H1 (cell line): ENCODE results near the gene ELMO2. TPM values are rescaled to one million over a fixed set of nuclear protein-coding genes. Genes with fewer than 3 reads are reported as not detected.

ENCODE experiments used
- ASH2L ChIP-seq: fragments of 200-600, 300-600 bp; sonication (generic); IDR thresholded peaks from one replicate; pipeline ENCODE4 v1.7.1; 2017; ENCODE audit warnings: low read length
- BACH1 ChIP-seq: IDR thresholded peaks from 2 replicates; pipeline ENCODE4 v1.6.1; 2012; ENCODE audit warnings: low read length, improper control_type of control experiment
- BCL11A ChIP-seq, 2 experiments: IDR thresholded peaks; one replicate each; pipeline ENCODE4 v1.6.1; 2011; ENCODE audit warnings: low read depth in 2 of 2, low read length in 2 of 2, mild to moderate bottlenecking in 2 of 2
- CBX8 ChIP-seq: fragments of 300-800, 300-1000 bp; sonication (generic); IDR thresholded peaks from 2 replicates; pipeline ENCODE4 v1.7.1; 2016; ENCODE audit warnings: low read depth, low read length, borderline replicate concordance
- CHD1 ChIP-seq: IDR thresholded peaks from 2 replicates; pipeline ENCODE4 v1.6.1; 2012; ENCODE audit warnings: low read depth, low read length, improper control_type of control experiment
- CREB1 ChIP-seq: IDR thresholded peaks from 2 replicates; pipeline ENCODE4 v1.6.1; 2012; ENCODE audit warnings: inconsistent platforms
- CTBP2 ChIP-seq: IDR thresholded peaks from 2 replicates; pipeline ENCODE4 v1.7.0; 2011; ENCODE audit warnings: borderline replicate concordance, mild to moderate bottlenecking, moderate library complexity, mixed read lengths, low read length; ENCODE audit not compliant: insufficient read depth, insufficient read length
- GTF2F1 ChIP-seq: IDR thresholded peaks from 2 replicates; pipeline ENCODE4 v1.6.1; 2012; ENCODE audit warnings: low read depth, low read length, improper control_type of control experiment, borderline replicate concordance
- HDAC2 ChIP-seq, 2 experiments: fragments of 300-600 bp in 1 of 2; sonication (generic) in 1 of 2; IDR thresholded peaks; 2 replicates each; pipeline ENCODE4 v1.6.1; 2011 to 2012; ENCODE audit warnings: low read depth in 2 of 2, low read length in 2 of 2, mild to moderate bottlenecking in 2 of 2, moderate library complexity in 2 of 2, borderline replicate concordance in 1 of 2, inconsistent platforms in 1 of 2
- MAX ChIP-seq: IDR thresholded peaks from 2 replicates; pipeline ENCODE4 v1.6.1; 2012; ENCODE audit warnings: inconsistent platforms
- POLR2AphosphoS5 ChIP-seq: IDR thresholded peaks from 2 replicates; pipeline ENCODE4 v1.6.1; 2011; ENCODE audit warnings: low read depth, low read length
- RAD21 ChIP-seq, 2 experiments: IDR thresholded peaks in 1 of 2; conservative IDR thresholded peaks in 1 of 2; 2 replicates each; pipeline ENCODE4 v1.6.1; 2011; ENCODE audit warnings: low read depth in 2 of 2, low read length in 2 of 2, improper control_type of control experiment in 1 of 2, inconsistent platforms in 1 of 2, mild to moderate bottlenecking in 1 of 2, moderate library complexity in 1 of 2
- RFX5 ChIP-seq: IDR thresholded peaks from 2 replicates; pipeline ENCODE4 v1.6.1; 2011; ENCODE audit warnings: low read depth, low read length, improper control_type of control experiment, borderline replicate concordance
- SIRT6 ChIP-seq: IDR thresholded peaks from one replicate; pipeline ENCODE4 v1.7.1; 2012; ENCODE audit warnings: low read length, inconsistent platforms
- SIX5 ChIP-seq: IDR thresholded peaks from 2 replicates; pipeline ENCODE4 v1.6.1; 2011; ENCODE audit warnings: mild to moderate bottlenecking, low read depth, low read length
- SP1 ChIP-seq: IDR thresholded peaks from 2 replicates; pipeline ENCODE4 v1.6.1; 2011; ENCODE audit warnings: low read depth, low read length
- SP2 ChIP-seq: IDR thresholded peaks from 2 replicates; pipeline ENCODE4 v1.6.1; 2012; ENCODE audit warnings: mild to moderate bottlenecking, low read length, inconsistent platforms
- SP4 ChIP-seq: IDR thresholded peaks from 2 replicates; pipeline ENCODE4 v1.6.1; 2012; ENCODE audit warnings: low read length, inconsistent platforms
- SRF ChIP-seq: IDR thresholded peaks from 2 replicates; pipeline ENCODE4 v1.6.1; 2011; ENCODE audit warnings: mild to moderate bottlenecking, low read depth, low read length, moderate library complexity
- TAF7 ChIP-seq: optimal IDR thresholded peaks from 2 replicates; pipeline ENCODE3; 2011; ENCODE audit warnings: low read depth, mild to moderate bottlenecking, inconsistent platforms, low read length, moderate library complexity, borderline replicate concordance
- TCF12 ChIP-seq: IDR thresholded peaks from 2 replicates; pipeline ENCODE4 v1.6.1; 2011; ENCODE audit warnings: low read depth, mild to moderate bottlenecking, low read length
- TEAD4 ChIP-seq: IDR thresholded peaks from 2 replicates; pipeline ENCODE4 v1.6.1; 2012; ENCODE audit warnings: low read depth, low read length, inconsistent platforms, mixed read lengths
- USF2 ChIP-seq: IDR thresholded peaks from 2 replicates; pipeline ENCODE4 v1.6.1; 2011; ENCODE audit warnings: low read length, improper control_type of control experiment
- ZNF274 ChIP-seq: IDR thresholded peaks from 2 replicates; pipeline ENCODE4 v1.7.0; 2012; ENCODE audit warnings: low read length, borderline replicate concordance; ENCODE audit errors: extremely low read depth
- polyA plus RNA-seq, 7 experiments: library from polyadenylated mRNA; depleted of rRNA in 3 of 7; stranded (reverse) in 5 of 7; unstranded in 2 of 7; fragments of >200 nt in 5 of 7; fragments of 200-250 nt in 2 of 7; gene quantifications; 1 replicate in 5 of 7; 2 replicates in 1 of 7; 4 replicates in 1 of 7; pipeline versions ENCODE4 v1.2.1 to v1.2.3, GENCODE V29; 2011 to 2013; ENCODE audit warnings: missing spikeins in 2 of 7, mixed read lengths in 2 of 7
- total RNA-seq: library from RNA; stranded (reverse); fragmentation: NEBNext Ultra II Directional; extraction: Animal tissue kit (Norgen Biotek cat#: 25700); gene quantifications from 2 replicates; pipeline ENCODE4 v1.2.1, GENCODE V29; 2021

The ELMO2 gene
- total and polyA plus RNA-seq, 2 of the 8 experiments (the other 6 are each of a cell fraction or from before 2014, with no cell fraction given), result 34.3 to 39.7 TPM

- TF ChIP-seq USF2, result peak; percentile 61
- no peak for TF ChIP-seq TCF12
- TF ChIP-seq CHD1, result peak; percentile 36; the same call in 1 of the 2 replicates
- TF ChIP-seq HDAC2 (IDR thresholded peaks at IDR 0.05; ENCODE audit: borderline replicate concordance in 1 of 2, low read depth in 2 of 2, low read length in 2 of 2), result 0 out of 4 replicates have a peak, but pooled peaks of 1 of the 2 experiments have one; percentile 34
- no peak for TF ChIP-seq SP1
- TF ChIP-seq CTBP2, result no peak
- no peak for TF ChIP-seq SP4
- peak; percentile 81 for TF ChIP-seq MAX
- TF ChIP-seq POLR2AphosphoS5, result peak; percentile 81
- no peak for TF ChIP-seq BACH1
- no peak for TF ChIP-seq TEAD4
- TF ChIP-seq ASH2L, result peak; percentile 78
- TF ChIP-seq CREB1, result peak; percentile 70
- TF ChIP-seq RAD21 (IDR thresholded peaks at IDR 0.05 in 1 of 2, conservative IDR thresholded peaks at IDR 0.05 in 1 of 2; ENCODE audit: low read depth in 2 of 2, low read length in 2 of 2), result no peak
- TF ChIP-seq SIRT6, result no peak
- peak; percentile 52 for TF ChIP-seq TAF7
- TF ChIP-seq RFX5, result no peak
- no peak for TF ChIP-seq CBX8
- no peak for TF ChIP-seq SP2
- TF ChIP-seq BCL11A (IDR thresholded peaks at IDR 0.05; ENCODE audit: low read depth in 2 of 2, low read length in 2 of 2), result no peak
- 0 out of 2 replicates have a peak, but pooled peaks have one; percentile 19 for TF ChIP-seq GTF2F1
- TF ChIP-seq SRF, result no peak
- no peak for TF ChIP-seq ZNF274
- TF ChIP-seq SIX5, result no peak
These were observed 42.3 kb downstream of the ELMO2 start (continued) for GRCh38 chr20:46363874-46364669.
